Activated CD8-positive, alpha-beta memory T cell treated with anti-CD3 and anti-CD28 coated beads, Interleukin-2, amount 50 U/mL, for 24 hours (primary cell): ENCODE measurements around the gene L1CAM.
"Not testable (repeated sequence)": the region's sequence is repeated elsewhere in the genome, so short reads cannot be mapped to it uniquely, and the experiment has no call there.

Source experiments
- DNase-seq: peaks from one replicate; pipeline ENCODE4 v3.0.0-alpha.2; 2020; ENCODE audit errors: extremely low read depth

Gene L1CAM

DNA sequence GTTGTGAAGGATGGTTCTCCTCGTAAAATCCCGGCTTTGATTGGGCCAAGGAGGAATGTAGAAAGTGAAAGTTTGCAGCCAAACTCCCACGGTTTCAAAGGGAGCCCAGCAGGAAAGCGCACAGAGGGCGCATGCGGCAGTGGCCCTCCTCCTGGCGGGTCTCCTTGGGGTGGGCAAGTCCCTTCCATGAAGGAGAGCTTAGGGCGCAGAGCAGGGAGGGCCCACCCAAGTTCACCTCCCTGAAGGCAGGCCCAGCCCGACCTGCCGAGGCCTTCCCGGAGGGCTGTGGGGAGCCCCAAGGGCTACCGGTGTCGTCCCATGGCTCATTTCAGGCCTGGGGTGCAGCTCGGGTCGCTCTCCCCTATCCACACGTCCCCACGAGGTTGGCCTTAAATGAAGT lies 57.7 kb downstream of the L1CAM start:
- DNase-seq = no peak

DNA sequence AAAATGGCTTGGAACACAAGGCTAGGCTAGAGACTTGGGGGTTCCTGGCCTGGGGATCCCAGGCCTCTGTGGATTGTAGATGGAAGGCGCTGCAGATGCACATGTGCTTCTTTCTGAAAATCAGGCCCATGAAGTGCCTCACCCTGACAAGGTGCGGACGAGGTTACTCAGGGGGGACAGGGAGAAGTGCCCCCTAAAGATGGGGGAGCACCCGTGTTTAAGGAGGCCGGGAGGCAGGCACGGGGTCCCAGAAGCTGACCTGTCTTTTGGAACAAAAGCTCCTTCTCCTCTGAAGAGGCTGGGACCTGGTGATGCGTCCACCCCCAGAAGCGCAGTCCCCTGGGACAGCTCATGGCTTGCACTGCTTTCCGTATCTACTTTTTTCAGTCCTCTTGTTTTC lies 58.1 kb downstream of the L1CAM start:
- no peak for DNase-seq

DNA sequence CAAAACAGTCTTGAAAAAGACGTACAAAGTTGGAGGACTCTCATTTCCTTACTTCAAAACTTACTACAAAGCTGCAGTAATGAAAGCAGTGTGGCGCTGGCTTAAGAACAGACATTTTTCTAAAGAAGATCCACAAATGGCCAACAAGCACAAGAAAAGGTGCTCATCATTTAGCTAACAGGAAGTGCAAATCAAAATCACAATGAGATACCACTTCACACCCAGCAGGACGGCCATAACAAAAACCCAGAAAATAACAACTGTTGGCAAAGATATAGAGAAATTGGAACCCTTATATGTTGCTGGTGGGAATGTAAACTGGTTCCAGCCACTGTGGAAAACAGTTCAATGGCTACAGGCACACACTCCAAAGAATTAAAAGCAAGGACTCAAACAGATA lies 59.0 kb downstream of the L1CAM start:
- no peak for DNase-seq

DNA sequence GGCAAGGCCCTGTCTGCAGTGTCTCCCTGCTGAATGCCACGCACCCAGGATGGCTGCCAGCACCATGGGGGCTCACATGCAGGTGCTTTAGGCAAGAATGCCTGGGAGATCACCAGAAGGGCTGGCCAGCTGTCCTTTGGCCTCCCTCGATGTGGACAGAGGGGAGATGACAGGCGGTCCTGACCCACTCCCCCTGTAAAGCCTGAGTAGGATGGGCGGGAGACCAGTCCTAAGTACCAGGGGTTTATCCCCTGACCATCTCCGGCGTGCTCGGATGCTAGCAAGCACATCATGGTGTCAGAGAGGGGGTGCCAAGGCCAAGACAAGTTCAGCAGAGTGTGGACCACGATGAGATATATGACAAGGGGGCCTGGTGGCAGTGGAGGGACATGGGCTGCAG lies 60.9 kb downstream of the L1CAM start:
- DNase-seq = no peak

DNA sequence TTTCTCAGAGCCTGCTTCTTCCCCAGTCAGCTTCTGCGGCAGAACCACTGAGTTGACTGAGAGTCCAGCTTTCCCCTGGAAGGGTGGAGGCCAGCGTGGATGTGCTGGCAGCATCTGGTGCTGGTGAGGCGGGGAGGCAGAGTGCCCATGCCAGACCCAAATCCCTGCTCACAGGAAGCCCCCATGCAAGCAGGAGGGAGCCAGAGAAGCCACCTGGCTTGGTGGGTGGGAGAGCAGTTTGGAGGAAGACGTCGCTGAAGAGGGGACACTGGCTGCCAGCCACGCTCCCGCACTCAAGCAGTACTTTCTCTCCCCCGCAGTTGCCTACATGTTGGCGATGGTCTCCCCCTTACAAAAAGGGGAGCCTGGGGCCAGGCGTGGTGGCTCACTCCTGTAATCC lies 61.6 kb downstream of the L1CAM start:
- no peak for DNase-seq

DNA sequence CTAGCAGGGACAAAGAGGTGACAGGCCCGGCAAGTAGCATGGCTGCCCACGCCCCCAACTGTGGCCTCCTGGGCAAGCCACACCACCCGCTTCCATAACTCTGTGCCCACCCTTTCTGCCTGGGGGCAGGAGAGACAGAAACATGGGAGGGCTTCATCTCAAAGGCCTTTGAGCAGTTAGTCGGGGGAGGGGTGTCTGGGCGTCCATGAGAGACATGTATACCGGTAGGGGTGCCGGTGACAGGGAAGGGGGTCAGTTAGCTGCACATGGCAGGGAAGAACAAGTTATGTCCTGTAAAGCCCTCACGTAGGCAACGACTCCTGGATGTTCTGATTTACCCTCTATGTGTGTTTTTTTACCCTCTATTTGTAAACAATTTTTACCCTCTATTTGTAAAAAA lies 64.9 kb downstream of the L1CAM start:
- DNase-seq = no peak

DNA sequence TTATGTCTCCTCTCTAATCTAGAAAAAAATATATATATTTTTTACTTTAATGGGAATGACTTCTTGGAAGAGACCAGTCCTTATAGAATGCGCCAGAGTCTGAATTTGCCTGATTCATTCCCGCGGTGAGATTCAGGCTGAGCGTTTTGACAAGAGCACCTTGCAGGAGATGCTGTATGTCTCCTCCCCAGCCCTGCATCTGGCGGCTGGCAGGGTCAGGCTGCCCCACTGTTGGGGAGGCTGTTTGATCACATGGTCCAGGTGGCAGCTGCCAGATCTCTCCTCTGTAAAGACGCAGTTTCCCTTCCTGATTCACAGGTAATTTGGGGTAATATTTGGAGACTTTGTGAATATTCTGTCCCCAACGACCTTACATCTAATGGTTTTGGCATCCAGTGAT lies 65.4 kb downstream of the L1CAM start:
- no peak for DNase-seq

DNA sequence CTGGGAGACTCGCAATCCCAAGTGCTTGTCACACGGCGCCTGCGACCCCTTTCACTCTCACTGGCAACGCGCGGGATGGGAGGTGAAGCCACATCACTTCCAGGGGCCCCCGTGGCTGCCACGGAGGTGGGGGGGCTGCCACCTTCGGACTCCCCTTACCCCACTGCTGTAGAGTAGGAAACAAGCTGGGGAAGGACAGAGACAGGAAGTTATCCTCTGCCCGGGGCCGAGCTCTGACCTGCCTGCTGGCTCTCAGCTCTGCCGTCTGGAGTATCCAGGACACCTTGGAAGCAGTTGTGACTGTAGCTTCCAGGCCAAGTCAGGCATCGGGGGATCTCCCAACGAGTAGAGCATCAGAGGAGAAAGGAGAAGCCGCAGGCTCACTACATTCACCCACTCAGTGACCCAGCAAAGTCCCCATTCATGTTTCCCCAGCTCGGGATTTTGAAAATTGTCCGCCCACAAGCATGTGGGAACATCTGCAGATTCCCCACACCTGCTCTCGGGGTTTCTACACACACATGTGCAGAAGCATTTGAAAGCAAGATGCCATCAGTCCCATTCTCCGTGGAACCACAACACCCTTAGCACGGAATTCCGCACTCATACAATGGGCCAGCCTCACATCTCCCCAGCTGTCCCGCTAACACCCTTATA lies 66.5 kb downstream of the L1CAM start:
- no peak for DNase-seq

DNA sequence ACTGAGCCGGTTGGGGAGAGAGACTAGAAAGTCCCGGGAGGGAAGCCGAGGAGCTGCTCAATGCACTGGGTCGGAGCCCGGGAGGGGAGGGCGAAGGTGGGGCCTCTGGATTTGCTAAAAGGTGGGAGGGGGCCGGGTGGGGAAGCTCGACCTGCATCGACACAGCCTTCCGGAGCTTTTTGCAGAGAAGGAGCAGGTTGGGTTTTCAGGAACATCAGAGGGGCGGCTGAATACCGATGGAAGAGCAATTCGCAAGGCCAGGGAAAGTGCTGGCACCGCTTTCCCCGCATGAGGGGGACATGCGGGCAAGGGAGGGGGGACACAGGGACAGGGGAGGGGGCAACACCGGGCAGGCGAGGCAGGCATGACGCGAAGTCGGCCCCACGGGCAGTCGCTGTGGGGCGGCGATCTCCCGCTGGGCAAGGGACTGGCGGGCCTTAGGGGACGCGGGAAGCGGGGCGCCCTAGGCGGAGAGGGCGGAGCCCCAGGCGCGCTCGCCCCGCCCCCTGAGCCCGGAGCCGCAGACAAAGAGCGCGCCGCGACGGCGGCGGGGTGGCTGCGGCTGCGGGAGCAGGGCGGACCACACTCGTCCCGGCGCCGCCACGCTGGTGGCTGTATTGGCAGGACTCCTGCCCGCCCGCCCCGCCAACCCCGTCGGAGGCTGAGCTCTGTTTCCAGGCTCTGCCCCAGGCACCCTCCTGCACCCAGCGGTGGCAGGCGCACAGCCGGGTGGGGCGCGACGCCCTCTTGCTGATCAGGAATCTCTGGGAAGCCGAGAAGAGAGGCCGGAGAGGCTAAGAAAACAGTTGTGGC lies 67.2 kb downstream of the L1CAM start:
- no peak for DNase-seq

DNA sequence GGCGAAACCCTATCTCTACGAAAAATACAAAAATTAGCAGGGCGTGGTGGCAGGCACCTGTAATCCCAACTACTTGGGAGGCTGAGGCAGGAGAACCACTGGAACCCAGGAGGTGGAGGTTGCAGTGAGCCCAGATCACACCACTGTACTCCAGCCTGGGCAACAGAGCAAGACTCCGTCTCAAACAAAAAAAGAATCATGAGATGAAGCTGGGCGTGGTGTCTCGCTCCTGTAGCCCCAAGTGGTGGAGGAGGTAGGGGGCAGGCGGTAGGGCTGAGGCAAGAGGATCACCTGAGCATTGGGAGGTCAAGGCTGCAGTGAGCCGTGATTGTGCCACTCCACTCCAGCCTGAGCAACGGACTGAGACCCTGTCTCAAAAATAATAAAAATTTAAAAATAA lies 67.9 kb downstream of the L1CAM start:
- not testable (repeated sequence) for DNase-seq

DNA sequence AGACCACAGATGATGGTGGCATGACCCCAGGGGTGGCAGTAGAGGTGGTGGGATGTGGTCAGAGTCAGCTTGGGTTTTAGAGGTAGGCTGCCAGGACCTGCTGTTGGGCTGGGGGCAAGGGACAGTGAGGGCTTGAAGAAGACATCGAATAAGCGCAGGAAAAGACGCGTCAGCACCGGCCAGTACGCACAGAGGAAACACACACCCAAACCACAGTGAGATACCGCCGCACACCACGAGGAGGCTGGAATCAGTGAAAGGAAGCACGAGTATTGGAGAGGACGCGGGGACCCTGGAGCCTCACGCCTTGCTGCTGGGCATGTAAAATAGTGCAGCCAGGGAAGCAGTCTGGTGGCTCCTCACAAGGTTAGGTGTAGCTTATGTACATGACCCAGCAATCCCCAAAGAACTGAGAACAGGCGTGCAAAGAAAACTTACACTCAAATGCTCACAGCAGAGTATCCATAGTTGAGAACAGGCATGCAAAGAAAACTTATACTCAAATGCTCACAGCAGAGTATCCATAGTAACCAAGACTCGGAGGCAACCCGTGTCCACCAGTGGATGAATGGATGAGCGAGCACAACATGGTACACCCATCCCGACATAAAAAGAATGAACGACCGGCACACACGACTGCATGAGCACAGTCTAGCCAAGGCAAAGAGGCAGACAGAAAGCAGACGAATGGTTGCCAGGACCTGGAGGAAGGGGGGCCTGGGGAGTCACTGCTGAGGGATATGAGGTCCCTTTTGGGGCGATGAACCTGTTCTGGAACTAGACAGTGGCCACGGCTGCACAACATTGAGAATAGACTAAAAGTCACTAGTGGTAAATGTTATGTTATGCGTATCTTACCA lies 68.9 kb downstream of the L1CAM start:
- no peak for DNase-seq

DNA sequence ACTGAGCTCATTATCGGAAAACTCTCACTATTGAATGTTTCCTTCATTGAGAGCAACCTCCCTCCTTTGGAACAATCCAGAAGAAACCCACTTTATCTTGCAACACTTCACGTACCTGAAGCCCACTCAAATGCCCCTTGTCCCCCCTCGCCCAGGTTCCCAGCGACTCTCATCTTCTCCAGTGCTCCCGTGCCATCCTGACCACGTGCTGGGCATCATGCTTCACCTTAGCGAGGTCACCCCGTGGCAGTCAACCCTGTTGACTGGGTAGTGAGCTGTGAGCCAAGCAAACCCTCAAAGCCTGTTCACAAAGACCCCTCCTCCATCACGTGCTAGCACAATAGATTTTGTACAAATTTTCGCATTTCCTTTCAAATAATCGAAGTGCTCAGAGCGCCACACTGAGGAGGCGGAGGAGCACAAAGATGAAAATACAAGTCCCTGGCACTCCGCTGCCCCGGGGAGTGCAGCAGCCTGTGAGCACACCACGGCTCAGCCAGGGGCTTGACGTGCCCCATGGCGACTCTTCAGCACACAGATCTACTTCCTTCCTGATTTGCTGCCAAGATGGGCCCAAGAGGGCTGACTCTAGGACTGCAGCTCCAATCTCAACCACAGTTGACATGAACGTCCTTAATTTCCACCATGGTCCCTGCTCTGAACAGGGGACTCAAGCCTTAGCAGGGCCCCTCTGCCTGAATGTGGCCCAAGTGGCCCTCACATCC lies 71.2 kb downstream of the L1CAM start:
- no peak for DNase-seq

DNA sequence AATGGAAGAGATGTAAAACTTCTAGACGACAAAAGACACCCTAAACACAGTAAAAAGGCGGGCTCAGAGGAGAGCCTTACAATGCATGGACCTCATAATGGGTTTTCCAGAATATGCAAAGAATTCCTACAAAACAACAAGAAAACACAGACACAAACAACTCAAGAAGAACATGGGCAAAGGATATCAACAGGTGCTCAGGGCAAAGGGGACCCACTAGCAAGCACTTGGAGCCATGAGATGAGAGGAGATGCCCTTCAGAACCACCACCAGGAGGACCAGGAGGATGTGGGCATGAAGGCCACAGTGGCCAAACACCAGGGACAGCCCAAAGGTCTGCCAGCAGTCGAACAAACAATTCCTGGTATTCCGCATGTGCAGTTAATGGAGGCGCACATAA lies 72.8 kb downstream of the L1CAM start:
- no peak for DNase-seq

DNA sequence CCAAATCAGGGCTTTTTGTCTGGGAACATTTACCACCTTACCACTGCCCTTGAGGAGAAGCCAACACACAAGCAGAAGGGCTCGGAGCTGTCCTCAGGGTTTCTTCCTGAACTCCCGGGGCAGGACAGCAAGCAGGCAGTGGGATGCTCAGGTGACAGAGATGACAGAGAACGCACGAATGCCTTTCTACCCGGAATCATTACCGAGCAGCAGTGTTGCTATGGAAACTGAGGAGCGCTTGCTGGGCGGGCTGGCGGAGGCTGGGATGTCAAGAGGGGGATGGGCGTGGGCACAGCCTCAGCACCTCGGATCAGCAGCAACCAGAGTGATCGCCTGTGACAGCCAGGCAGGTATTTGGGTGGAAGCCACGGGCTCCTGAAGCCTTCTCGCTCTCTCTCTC lies 73.8 kb downstream of the L1CAM start:
- no peak for DNase-seq
